Pulmonary artery endothelial cell (primary cell): Measurements from ENCODE around the gene PUM2. TPM values are rescaled to one million over a fixed set of nuclear protein-coding genes. Genes with fewer than 3 reads are reported as not detected.
"Not testable (repeated sequence)": the region's sequence is repeated elsewhere in the genome, so short reads cannot be mapped to it uniquely, and the experiment has no call there.

ENCODE experiments used
- DNase-seq: peaks from one replicate; pipeline ENCODE4 v3.0.0-alpha.2; 2011; ENCODE audit warnings: low read depth, low spot score
- total RNA-seq: library from RNA; depleted of rRNA; stranded (reverse); fragments of >200 nt; gene quantifications from 2 replicates; pipeline ENCODE4 v1.2.3, GENCODE V29; 2014

Gene PUM2
- total RNA-seq, 1 donor from 2014 or later = 47.5 TPM

DNA sequence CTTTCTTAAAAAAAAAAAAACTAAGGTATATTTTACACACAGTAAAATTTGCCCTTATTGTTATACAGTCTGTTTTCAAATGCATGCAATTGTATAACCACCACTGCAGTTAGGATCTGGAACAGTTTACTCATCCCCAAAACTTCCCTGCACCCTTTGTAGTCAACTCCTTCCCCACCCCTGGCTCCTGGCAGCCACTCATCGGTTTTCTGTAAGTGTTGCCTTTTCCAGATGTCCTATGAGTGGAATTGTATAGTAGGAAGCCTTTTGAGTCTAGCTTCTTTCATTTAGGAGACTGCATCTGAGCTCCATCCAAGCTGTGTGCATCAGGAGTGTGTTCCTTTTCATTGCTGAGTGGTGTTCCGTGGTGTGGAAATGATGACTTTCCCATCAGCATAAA is 116.0 kb downstream of the PUM2 start:
- not testable (repeated sequence) for DNase-seq

DNA sequence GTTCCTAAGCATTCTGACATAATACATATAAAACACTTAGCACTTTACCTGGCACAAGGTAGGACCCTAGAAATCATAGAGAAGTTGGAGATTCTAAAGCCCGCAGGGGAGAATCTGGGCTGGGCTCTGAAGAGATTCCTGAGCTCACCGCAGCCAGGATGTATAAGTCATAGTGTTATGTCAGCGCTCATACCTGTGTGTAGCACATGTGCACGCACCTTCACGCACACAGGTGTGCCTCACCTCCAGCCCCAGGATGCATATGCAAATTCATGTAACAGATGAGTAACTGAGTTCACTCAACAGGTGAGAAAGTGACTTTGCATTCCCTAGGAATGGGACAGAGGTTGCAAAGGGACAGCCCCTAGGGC is 117.8 kb downstream of the PUM2 start:
- no peak for DNase-seq

- DNase-seq = no peak
Observed at GRCh38 chr2:20231598-20232026, 119.0 kb downstream of the PUM2 start.

GRCh38 chr2:20231159-20231558 is 119.5 kb downstream of the PUM2 start:
- DNase-seq = no peak

DNA sequence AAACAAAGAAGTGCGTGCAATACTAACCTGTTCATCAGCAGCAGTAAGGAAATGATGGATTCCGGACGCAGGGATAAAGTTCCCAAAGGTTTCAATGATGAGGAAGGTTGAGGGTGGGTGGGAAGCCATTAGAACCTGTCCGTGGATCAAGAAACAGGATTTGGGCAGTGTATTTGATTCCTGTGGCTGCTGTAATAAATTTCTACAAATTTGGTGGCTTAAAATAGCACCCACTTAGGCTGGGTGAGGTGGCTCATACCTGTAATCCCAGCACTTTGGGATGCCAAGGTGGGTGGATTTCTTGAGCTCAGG is 120.6 kb downstream of the PUM2 start:
- no peak for DNase-seq

GRCh38 chr2:20229322-20230113 is 121.1 kb downstream of the PUM2 start:
- DNase-seq = no peak

DNA sequence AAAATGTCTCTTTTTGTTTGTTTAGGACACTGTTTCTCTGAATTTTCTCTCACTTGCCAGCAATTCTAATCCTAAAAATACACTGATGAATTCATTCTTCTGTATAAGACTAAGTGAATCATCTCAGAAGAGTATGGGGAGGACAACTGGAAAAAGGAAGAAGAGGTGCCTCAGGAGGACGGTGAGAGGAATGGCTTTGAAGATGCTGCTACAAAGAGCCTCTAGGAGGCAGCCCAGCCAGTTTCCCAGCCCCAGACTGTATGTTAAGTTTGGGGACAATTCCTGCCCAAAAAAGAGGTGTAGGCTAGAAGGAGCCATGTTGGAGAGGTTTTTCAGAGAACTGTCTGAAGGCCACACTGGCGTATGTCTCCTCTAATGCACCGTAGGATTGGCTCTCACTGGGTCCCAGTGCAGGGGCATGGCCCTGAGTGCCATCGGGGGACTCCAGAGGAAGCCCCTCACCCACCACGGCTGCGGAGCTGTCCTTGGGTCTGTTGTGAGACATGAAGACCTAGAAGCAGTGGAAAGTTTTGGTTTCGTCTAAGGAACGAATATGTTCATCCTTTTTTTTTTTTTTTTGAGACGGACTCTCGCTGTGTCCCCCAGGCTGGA is 122.6 kb downstream of the PUM2 start:
- DNase-seq = no peak

DNA sequence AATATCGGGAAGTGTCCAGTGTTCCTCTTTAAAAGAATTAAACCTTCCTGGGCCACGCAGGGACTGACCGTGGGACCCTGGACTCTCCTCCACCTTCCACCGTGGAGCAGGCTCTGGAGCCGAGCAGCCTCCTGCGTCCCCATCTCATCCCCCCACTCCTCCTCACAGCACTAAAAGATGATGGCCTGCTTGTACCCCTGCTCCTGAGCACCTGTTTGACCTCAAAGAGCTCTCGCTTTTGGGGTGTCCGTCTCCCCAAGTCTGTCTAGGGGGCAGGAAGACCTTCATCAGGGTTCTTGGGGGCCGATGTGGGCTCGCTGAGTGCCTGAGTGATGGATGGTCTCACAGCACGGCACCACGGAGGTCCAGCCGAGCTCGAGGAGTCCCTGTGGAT is 124.5 kb downstream of the PUM2 start:
- no peak for DNase-seq

GRCh38 chr2:20225294-20226151 is 125.1 kb downstream of the PUM2 start:
- no peak for DNase-seq

DNA sequence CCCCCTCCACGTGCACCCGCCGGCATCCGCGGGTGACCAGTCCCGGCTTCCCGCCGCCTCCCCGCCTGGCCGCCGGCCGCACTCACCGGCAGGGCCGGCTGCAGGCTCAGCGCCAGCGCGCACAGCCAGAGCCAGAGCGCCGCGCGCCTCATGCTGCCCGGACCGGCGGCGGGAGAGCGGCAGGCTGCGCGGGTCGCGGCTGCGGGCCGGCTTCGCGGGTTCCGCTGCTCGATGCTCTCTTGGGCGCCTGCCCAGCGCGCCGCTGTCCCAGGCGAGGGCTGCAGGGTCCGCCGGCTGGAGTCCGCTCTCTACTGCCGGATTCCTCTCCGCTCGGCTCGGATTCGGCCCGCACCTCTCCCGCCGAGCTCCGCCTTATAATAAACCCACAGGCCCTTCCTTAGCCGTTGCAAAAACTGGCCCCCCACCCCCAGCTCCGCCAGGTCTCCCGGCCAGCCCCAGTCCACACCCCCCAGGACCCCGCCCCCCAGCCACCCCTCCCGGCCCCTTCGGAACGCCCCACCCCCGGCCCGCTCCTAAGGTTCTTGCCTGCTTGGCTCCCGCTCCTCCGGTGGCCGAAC is 125.8 kb downstream of the PUM2 start, which contains the start of gene SDC1:
SDC1 (minus strand) TSS at position 415 of the 578 bp plus-strand sequence; CDS start at position 152, 263 bp downstream.
- DNase-seq = no peak

- no peak for DNase-seq
Observed at GRCh38 chr2:20224164-20224715, 126.4 kb downstream of the PUM2 start.

DNA sequence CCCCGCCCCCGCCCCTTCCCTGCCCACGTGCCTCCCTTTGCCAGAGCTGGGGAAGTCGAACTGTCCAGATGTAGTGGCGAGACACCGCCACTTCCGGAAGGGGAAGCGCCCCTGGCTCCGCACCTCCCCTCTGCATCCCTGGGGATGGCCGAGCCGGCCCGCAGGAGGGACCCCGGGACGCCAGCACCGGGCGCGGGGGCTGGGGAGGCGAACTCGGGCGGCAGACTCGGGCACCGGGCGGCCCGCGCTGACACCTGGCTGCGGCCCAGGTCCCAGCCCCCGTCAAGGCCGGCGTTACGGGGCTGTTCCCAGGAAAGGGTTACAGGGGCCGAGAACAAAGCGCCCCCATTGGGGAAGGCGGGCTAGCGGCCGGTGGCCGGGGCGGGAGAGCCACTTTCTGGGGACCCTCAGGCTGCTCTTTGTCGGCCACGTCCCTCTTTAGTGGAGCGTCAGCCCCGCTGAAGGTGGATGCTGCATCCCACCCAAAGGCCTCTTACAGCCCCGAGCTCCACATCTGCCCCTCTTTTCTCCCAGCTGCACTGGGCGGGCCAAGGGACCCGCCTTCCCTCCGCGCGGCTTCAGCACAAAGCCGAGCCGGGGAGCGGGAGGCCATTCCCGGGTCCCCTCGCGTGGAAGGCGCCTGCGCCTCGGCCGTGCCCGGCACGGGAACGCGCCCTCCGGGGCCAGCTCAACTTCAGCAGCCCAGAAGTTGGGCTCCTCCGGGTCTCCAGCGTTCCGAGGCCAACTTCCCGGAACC is 127.1 kb downstream of the PUM2 start:
- DNase-seq = no peak

DNA sequence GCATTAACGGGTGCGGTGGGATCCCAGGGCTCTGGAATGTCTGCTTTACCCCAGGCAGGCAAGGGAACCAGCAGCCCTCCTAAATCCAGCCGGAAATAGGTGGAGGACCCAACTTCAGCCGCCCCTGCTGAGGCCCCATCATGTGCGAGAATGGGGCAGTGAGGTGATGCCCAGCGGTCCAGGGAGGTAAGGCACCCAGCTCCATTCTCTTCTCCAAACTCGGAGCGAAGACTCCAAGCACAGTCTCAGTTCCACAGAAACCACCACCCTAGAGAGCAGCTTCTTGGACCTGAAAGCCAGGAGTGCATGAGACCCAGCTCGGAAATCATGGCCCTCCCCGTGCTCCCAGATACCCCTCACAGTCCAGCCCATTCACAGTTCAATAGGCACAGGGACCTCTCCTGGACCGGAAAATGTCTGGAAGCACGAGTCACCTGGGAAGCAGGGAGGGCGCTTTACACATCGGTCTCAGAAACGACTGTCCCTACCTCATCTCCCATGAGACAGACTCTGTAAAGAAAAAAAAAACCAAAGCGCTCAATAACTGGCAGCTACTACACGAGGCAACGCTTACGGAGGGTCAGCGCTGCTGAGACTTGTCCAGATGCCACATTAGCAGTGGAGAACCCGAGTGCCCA is 127.8 kb downstream of the PUM2 start:
- DNase-seq = no peak

DNA sequence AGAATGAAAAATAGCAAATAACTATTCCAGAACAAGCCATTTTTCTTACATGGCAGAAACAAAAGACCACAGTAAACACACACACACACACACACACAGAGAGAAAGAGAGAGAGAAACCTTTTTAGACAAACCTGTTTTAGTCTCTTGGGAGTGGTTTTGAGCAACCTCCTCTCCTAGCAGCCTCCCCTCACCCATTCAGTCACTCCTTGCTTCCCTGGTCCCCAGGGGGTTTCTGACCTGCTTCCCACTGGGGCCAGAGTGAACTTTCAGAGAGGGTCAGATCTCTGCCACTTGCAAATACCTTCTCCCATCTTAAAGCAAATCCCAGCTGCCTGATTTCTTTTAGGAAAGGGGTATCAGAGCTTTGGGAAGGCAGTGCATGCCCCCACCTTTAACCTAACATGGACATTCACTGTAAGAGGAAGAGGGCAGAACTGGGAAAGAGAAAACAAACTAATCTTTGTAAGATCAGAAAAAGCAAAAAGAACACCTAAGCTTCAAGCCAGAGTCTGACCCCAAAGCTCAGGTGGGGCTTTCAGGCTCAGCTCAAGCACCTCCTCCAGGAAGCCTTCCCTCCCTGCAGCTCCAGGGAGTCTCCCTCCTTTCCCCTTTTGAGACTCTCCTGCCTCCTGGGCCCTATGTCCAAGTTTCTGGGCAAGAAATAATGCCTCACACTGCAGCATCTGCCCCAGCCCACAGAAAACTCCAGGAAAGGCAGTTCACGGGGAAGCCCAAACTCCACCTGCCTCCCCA is 128.5 kb downstream of the PUM2 start:
- DNase-seq = no peak

DNA sequence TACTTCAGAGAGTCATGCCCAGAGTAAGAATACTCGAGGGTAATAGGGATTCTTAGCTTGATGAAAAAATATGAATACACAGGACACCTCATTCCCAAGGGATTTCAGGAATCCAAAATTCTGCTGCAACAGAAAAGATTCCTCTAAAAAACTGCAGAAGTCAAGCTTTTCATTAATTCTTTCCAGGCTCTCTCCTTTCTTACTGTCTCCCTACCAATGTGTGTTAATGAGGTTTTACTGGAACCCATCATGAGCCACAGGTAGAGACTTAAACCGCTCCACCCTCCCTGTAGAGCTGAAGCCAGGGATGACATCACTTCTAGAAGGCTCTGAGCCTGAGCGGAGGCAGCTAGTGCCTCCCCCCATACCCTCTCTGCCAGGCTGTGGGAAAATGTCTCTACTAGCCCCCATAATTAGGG is 129.1 kb downstream of the PUM2 start:
- DNase-seq = no peak

GRCh38 chr2:20220806-20221554 is 129.7 kb downstream of the PUM2 start:
- no peak for DNase-seq

GRCh38 chr2:20219763-20220380 is 130.8 kb downstream of the PUM2 start:
- no peak for DNase-seq
